Limb (tissue), 2 donors: ENCODE measurements around the gene EYA4.

Experiments
- DNase-seq, 2 donors: peaks; one replicate each; pipeline ENCODE4 v3.0.0-alpha.2; 2016; ENCODE audit errors: extremely low spot score in 2 of 2

EYA4 gene

GRCh38 chr6:133241086-133241900 lies at the start of gene EYA4:
Gene EYA4 (plus strand): TSS chr6:133241357. CDS start chr6:133274781, 33,424 bp downstream.
- DNase-seq = peak; percentile 34 to 78

DNA sequence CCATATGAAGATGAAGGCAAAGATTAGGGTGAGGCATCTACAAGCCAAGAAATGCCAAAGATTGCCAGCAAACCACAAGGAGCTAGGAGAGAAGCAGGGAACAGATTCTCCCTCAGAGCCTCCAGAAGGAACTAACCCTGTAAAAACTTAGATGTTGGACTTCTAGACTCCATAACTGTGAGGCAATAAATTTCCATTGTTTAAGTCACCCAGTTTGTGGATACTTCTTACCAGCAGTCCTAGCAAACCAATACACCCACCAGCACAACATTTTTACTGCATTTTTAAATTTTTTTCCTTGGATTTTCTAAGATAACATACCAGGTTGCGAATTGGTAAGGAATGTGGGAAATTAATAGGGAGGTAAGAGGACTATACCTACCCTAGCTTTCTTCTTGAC lies 47.8 kb upstream of the EYA4 start:
- no peak for DNase-seq

DNA sequence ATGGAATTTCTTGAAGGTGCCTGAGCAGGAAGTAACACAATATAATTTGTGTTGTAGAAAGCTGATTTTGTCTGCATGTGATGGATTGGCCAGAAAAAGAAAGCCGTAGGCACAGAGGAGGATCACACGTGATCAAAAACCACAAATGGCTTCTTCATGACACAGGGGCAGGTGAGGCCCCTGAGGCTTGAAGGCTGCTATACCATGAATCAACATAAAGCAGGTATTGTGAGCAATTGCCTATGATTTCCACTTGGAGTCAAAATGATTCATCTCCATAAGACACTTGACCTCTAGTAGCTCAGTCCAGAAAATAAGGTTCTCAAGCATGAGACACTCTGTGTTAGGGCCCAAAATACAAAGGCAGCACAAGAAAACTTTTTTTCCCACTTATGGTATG lies 42.4 kb upstream of the EYA4 start:
- no peak for DNase-seq

GRCh38 chr6:133201231-133201630 lies 39.9 kb upstream of the EYA4 start:
- no peak for DNase-seq

DNA sequence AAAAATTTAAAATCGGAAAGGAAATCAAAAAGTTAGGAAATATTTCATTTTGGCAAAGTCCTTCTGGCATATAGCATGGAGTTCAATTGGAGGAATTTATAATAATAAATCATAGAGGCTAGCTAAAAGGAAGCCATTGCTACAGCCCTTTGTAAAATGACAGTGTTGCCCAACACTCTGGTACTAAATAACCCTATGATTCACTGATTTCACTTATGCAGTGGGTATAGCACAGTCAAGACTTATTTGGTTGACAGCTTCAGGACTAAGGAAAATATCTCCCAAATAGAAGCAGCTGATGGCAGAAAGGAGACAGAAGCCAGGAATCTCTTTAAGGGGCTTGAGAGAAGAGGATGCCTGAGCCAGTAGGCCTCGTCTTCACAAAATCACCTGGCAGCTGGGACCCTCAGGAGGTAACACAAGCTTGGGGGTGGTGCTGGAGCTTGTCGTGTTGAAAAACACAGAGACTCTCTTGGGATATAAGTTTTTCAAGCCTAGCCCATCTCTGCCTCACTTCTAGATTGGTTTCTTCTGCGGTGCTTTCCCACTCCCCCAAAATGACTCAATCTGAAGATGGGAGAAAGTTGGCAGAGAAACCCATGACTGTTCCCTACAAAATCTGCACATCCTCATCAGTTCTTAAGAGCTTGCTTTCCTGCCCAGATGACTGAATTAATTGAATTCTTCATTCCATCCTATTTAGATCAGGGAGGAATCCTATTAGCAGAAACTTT lies 38.4 kb upstream of the EYA4 start:
- DNase-seq = no peak

DNA sequence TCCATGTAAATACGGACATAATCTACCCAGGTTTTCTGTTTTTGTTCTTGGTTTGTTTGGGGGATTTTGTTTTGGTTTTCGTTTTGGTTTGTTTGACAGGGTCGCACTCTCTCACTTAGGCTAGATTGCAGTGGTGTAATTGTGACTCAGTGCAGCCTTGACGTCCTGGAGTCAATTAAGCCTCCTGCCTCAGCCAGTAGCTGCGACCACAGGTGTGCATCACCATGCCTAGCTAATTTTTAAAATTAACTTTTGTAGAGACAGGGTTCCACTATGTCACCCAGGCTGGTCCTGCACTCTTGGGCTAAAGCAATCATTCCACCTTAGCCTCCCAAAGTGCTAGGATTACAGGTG lies 37.8 kb upstream of the EYA4 start:
- no peak for DNase-seq

GRCh38 chr6:133205304-133205703 lies 35.9 kb upstream of the EYA4 start:
- no peak for DNase-seq

GRCh38 chr6:133206942-133207341 lies 34.2 kb upstream of the EYA4 start:
- no peak for DNase-seq

DNA sequence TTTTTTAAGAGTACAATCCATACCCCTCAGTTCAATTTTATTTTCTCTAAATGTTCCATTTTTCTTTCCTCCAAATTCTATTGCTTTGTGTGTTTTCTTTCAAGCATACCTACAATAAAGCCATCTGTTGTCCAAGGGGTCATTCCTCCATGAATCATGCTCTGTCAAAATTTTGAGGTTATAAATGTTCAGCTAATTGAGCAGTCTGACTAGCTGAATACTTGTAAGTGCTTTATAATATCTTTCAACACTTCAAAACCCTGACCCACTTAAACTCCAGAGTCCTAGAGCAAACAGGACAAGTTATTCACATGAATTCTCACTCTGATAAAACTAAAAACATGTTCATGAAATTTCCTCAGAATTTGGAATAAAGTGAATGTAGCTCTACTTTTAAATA lies 33.4 kb upstream of the EYA4 start:
- DNase-seq = no peak

GRCh38 chr6:133208183-133208755 lies 32.9 kb upstream of the EYA4 start:
- no peak for DNase-seq

DNA sequence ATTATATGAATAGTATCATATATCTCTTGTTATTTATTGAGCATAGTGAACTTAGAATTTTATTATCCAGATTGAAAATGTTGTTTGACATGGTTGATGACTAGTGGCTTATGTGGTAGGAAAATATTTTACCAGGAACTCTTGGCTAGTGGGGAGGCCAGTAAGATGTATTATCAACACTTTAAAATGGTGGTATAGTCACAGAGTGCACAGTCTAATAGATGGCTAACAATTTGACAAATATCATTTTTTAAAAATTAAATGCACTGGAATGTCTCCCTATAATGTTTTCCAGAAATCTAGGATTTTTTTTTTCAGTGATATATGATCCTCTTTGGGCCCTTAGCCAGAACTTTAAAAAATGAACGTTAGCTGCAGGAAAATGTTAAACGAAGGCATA lies 26.9 kb upstream of the EYA4 start:
- DNase-seq = no peak

DNA sequence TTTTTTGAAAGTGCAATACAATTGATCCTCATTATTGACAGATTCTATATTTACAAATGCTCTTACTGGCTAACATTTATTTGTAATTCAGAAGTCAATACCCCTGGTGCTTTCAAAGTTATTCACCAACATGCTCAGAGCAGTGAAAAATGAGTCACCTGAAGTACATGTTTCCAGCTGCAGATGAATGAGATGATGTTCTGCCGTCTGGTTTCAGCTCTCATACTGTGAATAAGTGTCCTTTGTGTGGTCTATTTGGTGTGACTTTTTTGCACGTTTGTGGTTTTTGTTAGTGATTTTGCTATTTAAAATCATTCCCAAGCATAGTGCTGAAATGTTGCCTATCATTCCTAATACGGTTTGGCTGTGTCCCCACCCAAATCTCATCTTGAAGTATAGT lies 22.3 kb upstream of the EYA4 start:
- DNase-seq = no peak

DNA sequence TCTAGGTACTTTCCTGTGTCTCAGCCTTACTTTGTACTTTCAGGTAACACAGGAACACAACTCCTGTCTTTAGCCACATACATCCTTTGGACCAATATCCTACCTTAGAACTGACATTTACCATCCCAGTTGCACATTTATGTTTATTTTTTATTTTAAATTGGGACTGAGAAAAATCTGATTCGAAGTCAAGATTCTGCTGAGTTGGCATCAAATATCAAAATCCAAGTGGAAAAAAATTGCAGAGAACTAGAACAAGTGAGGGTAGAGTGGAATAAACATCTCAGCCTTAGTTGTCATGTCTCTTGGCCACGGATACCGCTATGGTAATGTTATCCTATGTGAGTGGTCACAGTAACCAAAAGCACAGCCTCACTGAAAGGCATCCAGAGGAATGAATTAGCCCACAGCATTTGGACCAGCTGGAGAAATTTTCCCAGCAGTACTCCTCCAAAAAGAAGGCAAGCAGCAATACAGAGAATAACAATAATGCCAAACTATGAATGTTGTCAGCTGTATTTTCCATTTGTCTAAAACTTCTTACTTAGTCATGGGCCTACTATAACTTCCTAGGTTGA lies 17.6 kb upstream of the EYA4 start:
- DNase-seq = no peak

GRCh38 chr6:133225560-133225959 lies 15.6 kb upstream of the EYA4 start:
- DNase-seq = no peak

DNA sequence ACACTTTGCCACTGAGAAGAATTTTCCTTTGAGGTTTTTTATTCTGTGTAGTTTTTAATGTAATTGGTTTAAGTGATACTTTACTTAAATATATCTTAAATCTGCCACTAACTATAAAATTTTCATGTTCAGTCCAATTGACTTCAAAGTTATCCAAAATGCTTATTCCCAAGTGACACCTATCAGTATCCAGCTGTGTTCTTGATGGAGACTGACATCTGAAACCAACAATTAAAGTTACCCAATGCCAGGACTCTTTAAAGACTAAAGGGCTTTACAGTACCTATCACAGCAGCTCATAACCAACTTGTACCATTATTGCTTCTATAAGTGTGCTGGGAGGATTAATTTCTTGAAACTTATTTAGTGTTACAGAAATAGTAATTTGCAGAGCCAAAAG lies 13.8 kb upstream of the EYA4 start:
- DNase-seq = no peak

- DNase-seq = no peak
These were observed 11.1 kb upstream of the EYA4 start for GRCh38 chr6:133230052-133230451.

- no peak for DNase-seq
These were observed 5.9 kb upstream of the EYA4 start for GRCh38 chr6:133235221-133235620.

DNA sequence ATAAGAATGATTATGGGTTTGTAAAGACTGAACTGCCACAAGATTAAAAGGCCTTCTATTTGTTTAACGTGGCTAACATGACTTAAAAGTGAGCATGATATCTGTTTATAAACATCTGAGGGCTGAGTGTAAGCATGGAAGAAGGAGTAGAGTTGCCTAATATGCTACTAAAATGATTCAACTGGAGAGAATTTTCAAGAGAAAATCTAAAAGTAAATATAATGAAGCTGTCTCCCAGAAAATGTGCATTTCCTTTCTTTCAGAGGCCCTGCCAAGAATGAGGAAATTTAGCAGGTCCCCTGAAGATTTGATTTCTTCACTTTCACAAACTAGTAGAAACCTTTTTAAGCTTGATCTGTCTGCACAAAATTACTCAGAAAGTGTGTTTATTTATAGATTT lies 4.2 kb upstream of the EYA4 start:
- DNase-seq = no peak

DNA sequence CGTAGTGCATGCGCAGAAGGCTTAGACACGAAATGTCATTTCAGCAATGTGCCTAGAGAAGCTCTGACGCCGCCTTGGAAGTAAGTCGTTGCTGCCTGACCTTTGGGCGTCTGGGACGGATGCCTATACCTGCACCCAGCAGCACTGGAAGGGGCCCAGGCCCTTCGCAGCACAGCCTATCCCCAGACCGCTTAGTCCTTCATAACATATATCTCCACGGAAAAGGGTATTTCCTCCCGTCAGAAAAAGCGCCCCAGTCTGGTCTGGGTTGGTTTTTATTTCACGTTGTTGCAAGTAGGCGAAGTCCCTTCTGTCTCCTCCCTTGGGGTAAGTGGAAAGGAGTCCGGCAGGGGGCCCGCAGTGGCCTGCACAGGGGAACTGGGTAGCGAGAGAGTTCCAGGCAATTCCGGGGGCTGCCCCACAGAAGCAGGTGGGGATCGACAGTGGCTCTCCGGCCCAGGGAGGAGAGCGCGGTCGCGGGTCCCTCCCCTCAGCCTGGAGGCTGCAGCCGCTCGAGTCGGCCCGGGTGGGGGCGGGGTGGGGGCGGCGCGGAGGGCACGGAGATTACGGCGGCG lies 559 bp upstream of the EYA4 start:
- DNase-seq = peak; percentile 16 to 70

DNA sequence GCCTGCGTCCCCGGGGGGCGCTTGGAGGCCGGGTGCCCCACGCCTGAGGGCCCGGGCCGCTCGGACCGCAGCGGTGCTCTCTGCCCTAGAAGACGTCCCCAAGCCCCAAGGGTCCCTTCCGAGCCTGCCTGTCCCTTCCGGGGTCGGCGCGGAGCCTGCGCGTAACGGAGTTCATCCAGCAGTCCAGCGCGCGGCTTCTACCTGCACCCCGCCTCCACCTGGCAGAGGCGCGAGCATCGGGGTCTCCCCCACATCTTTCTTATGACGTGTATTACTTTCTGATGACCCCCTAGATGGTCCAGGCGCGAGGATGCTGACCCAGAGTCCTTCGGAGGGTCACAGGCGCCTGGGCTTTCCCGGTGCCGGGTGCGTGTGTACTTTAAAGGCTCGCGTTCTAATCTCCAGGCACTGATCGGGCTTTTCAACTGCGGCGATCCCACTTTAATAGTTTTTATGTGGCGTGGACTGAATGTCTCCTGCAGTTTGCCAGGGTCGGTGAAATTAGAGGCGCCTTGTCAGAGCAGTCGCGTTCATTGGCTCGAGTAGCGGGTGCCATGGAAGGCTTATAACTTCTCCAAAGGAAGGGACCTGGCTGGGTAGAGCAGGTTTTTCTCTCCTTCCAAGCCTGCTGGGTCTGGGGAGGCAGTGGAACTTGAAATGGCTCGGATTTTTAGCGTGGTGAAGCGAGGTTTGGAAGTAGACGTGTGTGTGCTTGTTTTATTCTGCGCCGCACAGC lies 912 bp downstream of the EYA4 start:
- peak; percentile 24 to 67 for DNase-seq
